NCI-H146 treated with DMSO at 0.1 percent for 48 hours (cell line): ENCODE data around the gene FGFRL1.
"Not testable (repeated sequence)": the region's sequence is repeated elsewhere in the genome, so short reads cannot be mapped to it uniquely, and the experiment has no call there.

ENCODE experiments used
- DNase-seq: peaks from one replicate; lab custom pipeline; 2025; ENCODE audit not compliant: unreplicated experiment; lab: John Stamatoyannopoulos, UW

FGFRL1 gene

GRCh38 chr4:1036976-1037810 lies 25.8 kb downstream of the FGFRL1 start:
- DNase-seq = no peak

- DNase-seq = no peak
Observed at GRCh38 chr4:1038948-1039492, 27.6 kb downstream of the FGFRL1 start.

GRCh38 chr4:1039493-1040343 lies 28.3 kb downstream of the FGFRL1 start:
- no peak for DNase-seq

DNA sequence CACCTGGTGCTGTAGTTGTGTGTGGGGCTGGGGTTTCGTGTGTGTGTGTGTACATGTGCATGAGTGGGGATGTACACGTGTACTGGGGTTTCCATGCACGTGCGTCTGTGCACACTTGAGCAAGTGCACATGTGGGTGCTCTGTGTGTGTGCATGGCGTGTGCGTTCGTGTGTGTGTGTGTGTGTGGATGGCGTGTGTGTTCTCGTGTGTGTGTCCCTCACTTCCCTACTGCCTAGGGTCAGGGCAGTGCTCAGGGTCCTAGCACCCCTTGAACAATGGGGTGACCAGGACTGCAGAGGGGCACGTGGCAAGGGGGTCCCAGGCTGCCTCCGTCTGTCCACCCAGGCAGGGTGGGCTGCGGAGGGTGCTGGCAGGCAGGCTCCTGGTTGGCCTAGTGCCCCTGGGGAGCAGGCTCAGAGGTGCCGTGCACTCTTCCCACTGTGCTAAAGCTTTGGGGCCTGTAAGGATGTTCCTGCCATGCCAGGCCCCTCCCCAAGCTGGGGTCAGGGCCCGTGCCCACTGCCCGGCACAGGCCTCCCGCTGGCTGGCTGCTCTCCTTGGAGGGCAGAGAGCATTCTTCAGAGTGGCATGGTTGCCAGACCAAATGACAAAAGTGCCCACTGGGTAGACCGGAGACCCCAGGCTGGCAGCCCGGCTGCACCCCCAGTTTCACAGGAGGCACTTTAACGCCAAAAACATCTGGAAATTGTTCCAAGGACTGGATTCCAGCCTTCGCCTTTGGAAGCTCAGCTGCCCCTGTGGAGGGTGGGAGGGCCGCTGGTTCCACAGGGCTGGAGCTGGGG lies 29.1 kb downstream of the FGFRL1 start:
- DNase-seq = no peak

GRCh38 chr4:1041147-1041935 lies 29.9 kb downstream of the FGFRL1 start:
- DNase-seq = no peak

DNA sequence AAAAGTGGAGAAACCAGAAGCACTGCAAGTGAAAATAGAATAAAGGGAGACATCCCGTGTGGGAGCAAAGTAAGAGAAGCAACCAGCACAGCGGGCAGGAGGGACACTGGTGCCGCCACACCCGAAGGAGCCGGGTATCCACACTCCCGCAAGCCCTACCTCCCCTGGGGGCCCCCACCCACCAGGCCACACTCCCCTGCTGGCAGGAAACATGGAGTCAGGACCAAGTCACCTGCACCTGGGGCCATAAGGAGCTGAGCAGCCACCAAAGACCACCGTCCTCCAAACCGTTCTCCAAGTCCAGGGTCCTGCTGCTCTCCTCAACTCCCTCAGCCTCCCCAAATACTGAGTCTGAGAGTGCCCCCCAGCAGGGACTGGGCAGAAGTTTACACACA lies 30.5 kb downstream of the FGFRL1 start:
- no peak for DNase-seq

- no peak for DNase-seq
Observed at GRCh38 chr4:1042352-1043055, 31.1 kb downstream of the FGFRL1 start.

GRCh38 chr4:1043162-1043561 lies 31.7 kb downstream of the FGFRL1 start:
- DNase-seq = no peak

- no peak for DNase-seq
Observed at GRCh38 chr4:1043651-1044468, 32.4 kb downstream of the FGFRL1 start.

- no peak for DNase-seq
Observed at GRCh38 chr4:1044469-1045192, 33.2 kb downstream of the FGFRL1 start.

DNA sequence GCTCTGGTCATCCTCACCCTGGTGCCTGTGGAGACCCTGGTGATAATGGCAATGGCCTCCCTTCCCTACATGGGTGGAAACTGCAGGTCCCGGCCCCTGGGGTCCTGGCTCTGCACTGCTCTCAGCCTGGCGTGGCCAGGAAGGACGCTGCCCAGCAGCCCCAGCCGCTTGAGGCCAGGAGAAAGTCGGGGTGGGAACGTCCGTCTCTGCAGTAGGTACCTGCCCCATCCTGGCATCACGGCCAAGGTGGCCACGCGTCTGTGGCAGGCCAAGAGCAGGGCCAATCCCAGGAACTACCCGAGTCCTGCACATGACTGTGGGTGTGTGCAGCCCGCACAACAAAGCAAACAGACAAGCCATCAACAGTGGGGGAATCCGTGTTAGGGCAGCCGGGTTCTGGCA lies 33.8 kb downstream of the FGFRL1 start:
- no peak for DNase-seq

- DNase-seq = no peak
Observed at GRCh38 chr4:1045595-1046201, 34.3 kb downstream of the FGFRL1 start.

- DNase-seq = not testable (repeated sequence)
Observed at GRCh38 chr4:1046581-1047011, 35.2 kb downstream of the FGFRL1 start.

DNA sequence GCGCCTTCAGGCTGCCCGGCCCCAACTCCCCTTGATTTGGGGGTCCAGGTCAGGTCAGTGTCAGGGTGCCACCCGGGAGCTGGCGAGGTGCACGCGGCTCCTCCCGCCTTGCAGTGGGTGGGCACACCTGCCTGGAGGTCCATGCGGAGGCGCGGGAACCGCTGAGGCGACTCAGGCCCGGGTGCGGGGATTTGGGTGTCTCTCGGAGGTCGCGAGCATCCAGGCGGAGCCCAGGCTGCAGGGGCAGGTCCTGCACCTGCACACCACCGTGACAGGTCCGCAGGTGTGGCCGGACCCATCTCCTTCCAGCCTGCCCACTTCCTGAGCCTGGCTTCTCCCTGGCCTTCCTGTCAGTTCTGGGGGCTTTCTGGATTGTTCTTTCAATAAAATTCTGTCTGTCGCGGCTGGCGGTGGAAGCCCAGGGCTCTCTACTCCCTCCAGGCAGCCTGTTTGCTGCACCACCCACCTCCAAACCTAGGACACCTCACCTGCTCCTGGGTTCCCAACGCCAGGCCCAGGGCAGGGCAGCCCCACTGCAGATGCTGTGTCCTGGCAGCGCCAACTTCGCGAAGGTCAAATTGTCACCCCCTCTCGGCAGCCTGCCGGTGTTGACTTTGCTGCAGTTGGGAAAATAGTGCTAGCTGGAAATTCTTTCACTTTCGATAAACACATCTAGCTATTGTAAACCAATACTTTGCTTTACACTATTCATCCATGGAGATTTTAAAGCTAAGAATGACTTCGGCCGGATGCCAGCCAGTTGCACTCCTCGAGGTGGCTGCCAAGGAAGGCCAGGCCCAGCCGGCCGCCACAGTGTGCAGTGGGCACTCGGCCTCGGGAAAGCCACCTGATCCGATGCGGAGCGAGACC lies 35.9 kb downstream of the FGFRL1 start:
- DNase-seq = no peak

DNA sequence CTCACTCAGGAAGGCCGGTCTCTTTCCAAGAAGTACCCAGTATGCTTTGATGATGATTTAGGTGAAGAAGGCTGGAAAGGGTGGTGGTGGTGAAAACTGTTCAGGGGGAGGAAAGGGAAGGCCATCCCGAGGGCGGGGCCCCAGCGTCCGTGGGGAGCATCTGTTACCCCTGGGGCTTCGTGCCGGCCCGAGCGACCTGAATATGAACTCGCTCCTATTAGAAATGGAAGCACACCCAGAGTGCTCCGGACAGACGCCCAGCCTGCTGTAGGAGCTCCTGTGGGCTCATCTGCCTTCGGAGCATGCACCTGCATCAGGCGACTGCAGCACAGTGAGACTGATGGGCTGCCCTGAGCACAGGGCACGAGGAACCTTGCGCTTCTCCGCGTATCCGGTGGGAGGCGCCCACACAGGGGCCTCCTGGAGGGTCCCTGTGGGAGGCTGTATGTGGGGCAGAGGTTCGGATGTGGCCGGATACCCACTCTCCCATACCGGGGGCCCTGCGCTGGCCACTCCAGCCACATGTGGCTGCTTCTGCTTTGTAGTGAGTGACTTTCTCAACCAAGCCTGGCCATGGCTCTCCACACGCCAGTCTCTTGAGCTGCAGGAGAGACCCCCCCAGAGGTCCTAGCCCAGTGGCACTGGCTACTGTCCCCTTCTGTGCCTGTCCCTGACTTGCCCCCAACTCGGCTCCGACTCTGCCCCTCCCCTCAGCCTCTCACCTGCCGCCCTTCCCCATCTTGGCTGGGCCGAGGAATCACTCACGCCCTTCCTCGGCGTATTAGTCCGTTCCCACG lies 36.7 kb downstream of the FGFRL1 start:
- no peak for DNase-seq
